OCI-M2 (cell line): ENCODE measurements around the gene YEATS4.

ENCODE experiments used
- DNase-seq: peaks from one replicate; lab custom pipeline; 2025; ENCODE audit not compliant: unreplicated experiment; lab: John Stamatoyannopoulos, UW

The YEATS4 gene

GRCh38 chr12:69388371-69388770 lies 28.8 kb downstream of the YEATS4 start:
- no peak for DNase-seq

- DNase-seq: no peak
Observed at GRCh38 chr12:69389831-69390230, 30.3 kb downstream of the YEATS4 start.

- DNase-seq: no peak
Observed at GRCh38 chr12:69392179-69392928, 32.8 kb downstream of the YEATS4 start.

- DNase-seq: no peak
Observed at GRCh38 chr12:69396041-69396440, 36.5 kb downstream of the YEATS4 start.

- no peak for DNase-seq
Observed at GRCh38 chr12:69396963-69397362, 37.4 kb downstream of the YEATS4 start.

- DNase-seq: no peak
Observed at GRCh38 chr12:69397978-69398377, 38.4 kb downstream of the YEATS4 start.

GRCh38 chr12:69401940-69402339 lies 42.4 kb downstream of the YEATS4 start:
- no peak for DNase-seq

- no peak for DNase-seq
Observed at GRCh38 chr12:69404851-69405565, 45.5 kb downstream of the YEATS4 start.

GRCh38 chr12:69405566-69405865 lies 46.0 kb downstream of the YEATS4 start:
- DNase-seq: no peak

- no peak for DNase-seq
Observed at GRCh38 chr12:69406217-69406616, 46.7 kb downstream of the YEATS4 start.

- no peak for DNase-seq
Observed at GRCh38 chr12:69410571-69410970, 51.0 kb downstream of the YEATS4 start.

- no peak for DNase-seq
Observed at GRCh38 chr12:69412655-69413054, 53.1 kb downstream of the YEATS4 start.

GRCh38 chr12:69415471-69416275 lies 56.1 kb downstream of the YEATS4 start:
- DNase-seq: no peak

GRCh38 chr12:69417231-69417630 lies 57.7 kb downstream of the YEATS4 start:
- no peak for DNase-seq

- no peak for DNase-seq
Observed at GRCh38 chr12:69417741-69418167, 58.2 kb downstream of the YEATS4 start.

GRCh38 chr12:69419701-69420100 lies 60.2 kb downstream of the YEATS4 start:
- no peak for DNase-seq

GRCh38 chr12:69421548-69421947 lies 62.0 kb downstream of the YEATS4 start:
- DNase-seq: no peak

GRCh38 chr12:69423037-69423905 lies 63.7 kb downstream of the YEATS4 start:
- no peak for DNase-seq

- no peak for DNase-seq
Observed at GRCh38 chr12:69425417-69425816, 65.9 kb downstream of the YEATS4 start.

- no peak for DNase-seq
Observed at GRCh38 chr12:69428351-69429073, 69.0 kb downstream of the YEATS4 start.
